Loucy (cell line): ENCODE data around the gene RNF152.

Source experiments
- H2AFZ ChIP-seq: fragments of 200-600 bp; sonication (generic); 2 replicates; pipeline ENCODE4 v1.6.0; 2016; ENCODE audit warnings: antibody characterized with exemption, mild to moderate bottlenecking, low read length, moderate library complexity
- H3F3A ChIP-seq: fragments of 200-600 bp; 2 replicates; pipeline ENCODE4 v1.6.0; 2016; ENCODE audit warnings: antibody characterized with exemption, low read depth, mild to moderate bottlenecking
- H3K27me3 ChIP-seq: fragments of 200-600 bp; sonication (generic); 2 replicates; pipeline ENCODE4 v1.6.1; 2014; ENCODE audit warnings: low read length, mild to moderate bottlenecking; ENCODE audit not compliant: insufficient read depth, poor library complexity, severe bottlenecking
- H3K36me3 ChIP-seq: fragments of 200-600 bp; sonication (generic); 2 replicates; pipeline ENCODE4 v1.6.1; 2016; ENCODE audit warnings: low read length; ENCODE audit not compliant: insufficient read depth
- H3K4me1 ChIP-seq: fragments of 200-600 bp; sonication (generic); 2 replicates; pipeline ENCODE4 v1.5.1; 2014; ENCODE audit warnings: low read length, mild to moderate bottlenecking; ENCODE audit not compliant: insufficient read depth, poor library complexity, severe bottlenecking
- H3K4me2 ChIP-seq: fragments of 200-600 bp; sonication (generic); 2 replicates; pipeline ENCODE4 v1.6.0; 2014; ENCODE audit warnings: antibody characterized with exemption, low read length, low read depth, mild to moderate bottlenecking; ENCODE audit not compliant: poor library complexity, severe bottlenecking
- H3K4me3 ChIP-seq: fragments of 200-600 bp; sonication (generic); 2 replicates; pipeline ENCODE4 v1.5.1; 2014; ENCODE audit warnings: low read length, mild to moderate bottlenecking, mixed read lengths; ENCODE audit not compliant: poor library complexity, severe bottlenecking
- H3K79me2 ChIP-seq: fragments of 200-600 bp; sonication (generic); 2 replicates; pipeline ENCODE4 v1.6.1; 2014; ENCODE audit warnings: low read length; ENCODE audit not compliant: insufficient read depth
- H3K9ac ChIP-seq: fragments of 200-600 bp; sonication (generic); 2 replicates; pipeline ENCODE4 v1.6.0; 2014; ENCODE audit warnings: mild to moderate bottlenecking, low read depth, low read length, moderate library complexity; ENCODE audit not compliant: poor library complexity, severe bottlenecking
- H3K9me2 ChIP-seq: fragments of 200-600 bp; sonication (generic); replicated peaks from 2 replicates; pipeline ENCODE4 v1.6.1; 2016; ENCODE audit warnings: low read depth, low read length, mixed read lengths
- H3K9me3 ChIP-seq: fragments of 200-600 bp; sonication (generic); 2 replicates; pipeline ENCODE4 v1.6.1; 2014; ENCODE audit warnings: mild to moderate bottlenecking, antibody characterized with exemption, low read length, low read depth; ENCODE audit not compliant: insufficient read depth
- H4K20me1 ChIP-seq: fragments of 200-600 bp; sonication (generic); 2 replicates; pipeline ENCODE4 v1.6.0; 2014; ENCODE audit warnings: antibody characterized with exemption, low read length, mild to moderate bottlenecking; ENCODE audit not compliant: insufficient read depth, poor library complexity, severe bottlenecking
- EZH2phosphoT487 ChIP-seq: fragments of 200-600 bp; IDR thresholded peaks from 2 replicates; pipeline ENCODE4 v1.6.1; 2018; ENCODE audit warnings: antibody characterized with exemption, mild to moderate bottlenecking, moderate library complexity, borderline replicate concordance
- TF ChIP-seq, protein P1 (sequence below): fragments of 200-600 bp; sonication (generic); conservative IDR thresholded peaks from 2 replicates; pipeline ENCODE4 v1.5.1; 2014; ENCODE audit warnings: mild to moderate bottlenecking, antibody characterized with exemption, low read length

Gene RNF152

DNA sequence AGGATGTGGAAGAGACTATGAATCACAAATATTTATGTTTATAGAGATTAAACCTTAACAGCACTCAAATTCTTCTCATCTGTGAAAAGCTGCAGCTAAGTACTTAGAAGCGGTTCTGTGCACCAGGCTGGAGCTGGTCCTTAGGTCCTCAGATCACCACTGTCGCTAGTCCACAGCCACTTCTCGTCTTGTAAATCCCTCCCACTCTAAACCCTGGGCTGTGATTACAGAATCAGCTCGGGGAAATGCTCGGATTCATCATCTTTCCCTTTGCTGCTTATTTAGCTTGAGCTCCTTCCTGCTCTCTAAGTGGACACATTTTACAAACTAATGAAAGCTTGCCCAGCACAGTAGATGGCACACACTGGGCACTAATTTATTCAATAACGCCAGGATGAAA is 61.7 kb downstream of the RNF152 start:
- no peak for TF ChIP-seq EZH2phosphoT487
- TF ChIP-seq, protein P1, sequence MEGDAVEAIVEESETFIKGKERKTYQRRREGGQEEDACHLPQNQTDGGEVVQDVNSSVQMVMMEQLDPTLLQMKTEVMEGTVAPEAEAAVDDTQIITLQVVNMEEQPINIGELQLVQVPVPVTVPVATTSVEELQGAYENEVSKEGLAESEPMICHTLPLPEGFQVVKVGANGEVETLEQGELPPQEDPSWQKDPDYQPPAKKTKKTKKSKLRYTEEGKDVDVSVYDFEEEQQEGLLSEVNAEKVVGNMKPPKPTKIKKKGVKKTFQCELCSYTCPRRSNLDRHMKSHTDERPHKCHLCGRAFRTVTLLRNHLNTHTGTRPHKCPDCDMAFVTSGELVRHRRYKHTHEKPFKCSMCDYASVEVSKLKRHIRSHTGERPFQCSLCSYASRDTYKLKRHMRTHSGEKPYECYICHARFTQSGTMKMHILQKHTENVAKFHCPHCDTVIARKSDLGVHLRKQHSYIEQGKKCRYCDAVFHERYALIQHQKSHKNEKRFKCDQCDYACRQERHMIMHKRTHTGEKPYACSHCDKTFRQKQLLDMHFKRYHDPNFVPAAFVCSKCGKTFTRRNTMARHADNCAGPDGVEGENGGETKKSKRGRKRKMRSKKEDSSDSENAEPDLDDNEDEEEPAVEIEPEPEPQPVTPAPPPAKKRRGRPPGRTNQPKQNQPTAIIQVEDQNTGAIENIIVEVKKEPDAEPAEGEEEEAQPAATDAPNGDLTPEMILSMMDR: no peak
- Histone ChIP-seq H3F3A (no peaks in the 10 kb centered on the region), H3K9me3 (0 out of 2 replicates have a peak, but pooled peaks cover 2% of the 10 kb centered on the region), H3K4me2 (no peak overlapping the region), H3K9me2 (no peaks in the 10 kb centered on the region), H3K27me3 (no peaks in the 10 kb centered on the region), H3K36me3 (no peaks in the 10 kb centered on the region), H3K9ac (no peak overlapping the region), H3K4me3 (no peak overlapping the region), H2AFZ (no peak overlapping the region), H3K4me1 (peaks cover 28% of the 10 kb centered on the region), H3K79me2 (no peaks in the 10 kb centered on the region), H4K20me1 (no peaks in the 10 kb centered on the region)

GRCh38 chr18:61829108-61829507 is 63.7 kb downstream of the RNF152 start:
- Histone ChIP-seq H3K36me3 (no peaks in the 10 kb centered on the region), H3K79me2 (no peaks in the 10 kb centered on the region), H3K4me3 (no peak overlapping the region), H3K4me2 (no peak overlapping the region), H3K27me3 (no peaks in the 10 kb centered on the region), H3K9ac (no peak overlapping the region), H3F3A (no peaks in the 10 kb centered on the region), H3K9me3 (no peaks in the 10 kb centered on the region), H2AFZ (no peak overlapping the region), H3K4me1 (peaks cover 42% of the 10 kb centered on the region), H3K9me2 (no peaks in the 10 kb centered on the region), H4K20me1 (no peaks in the 10 kb centered on the region)
- TF ChIP-seq, protein P1: no peak
- TF ChIP-seq EZH2phosphoT487: no peak

- H3K9me3 ChIP-seq: no peaks in the 10 kb centered on the region
- TF ChIP-seq, protein P1: no peak
- no peak for TF ChIP-seq EZH2phosphoT487
Observed at GRCh38 chr18:61827591-61827990, 65.2 kb downstream of the RNF152 start.

More at GRCh38 chr18:61827591-61827990, 65.2 kb downstream of the RNF152 start:
- no peaks in the 10 kb centered on the region for H3K36me3 ChIP-seq
- no peak overlapping the region for H2AFZ ChIP-seq
- H3K4me2 ChIP-seq: no peak overlapping the region
- H3K9me2 ChIP-seq: no peaks in the 10 kb centered on the region
- no peaks in the 10 kb centered on the region for H4K20me1 ChIP-seq
- H3K79me2 ChIP-seq: no peaks in the 10 kb centered on the region
- peaks cover 33% of the 10 kb centered on the region for H3K4me1 ChIP-seq
- H3F3A ChIP-seq: no peaks in the 10 kb centered on the region
- no peaks in the 10 kb centered on the region for H3K27me3 ChIP-seq
- no peak overlapping the region for H3K4me3 ChIP-seq
- H3K9ac ChIP-seq: no peak overlapping the region
